Stimulated activated CD4-positive, alpha-beta T cell treated with anti-CD3 and anti-CD28 coated beads, Interleukin-2, amount 100 ng/mL, for 4 hours (primary cell): Measurements from ENCODE around the gene ZSCAN16.

Experiments used
- DNase-seq: peaks from one replicate; pipeline ENCODE4 v3.0.0-alpha.2; 2020; ENCODE audit warnings: low read depth

ZSCAN16 gene

DNA sequence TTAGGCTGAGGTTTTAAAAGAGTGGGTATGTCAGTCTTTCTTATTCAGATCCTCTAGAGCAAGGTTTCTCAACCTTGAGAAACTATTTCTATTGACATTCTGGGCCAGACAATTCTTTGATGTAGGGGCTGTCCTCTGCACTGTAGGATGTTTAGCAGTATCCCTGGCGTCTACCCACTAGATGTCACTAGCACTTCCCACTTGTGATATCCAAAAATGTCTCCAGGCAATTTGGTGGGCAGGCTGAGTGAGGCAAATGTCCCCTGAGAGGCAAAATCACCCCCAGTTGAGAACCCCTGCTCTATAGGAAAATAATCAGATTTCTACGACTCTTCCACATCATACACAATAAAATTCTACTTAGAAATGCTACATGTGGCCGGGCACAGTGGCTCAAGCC lies 9.6 kb downstream of the ZSCAN16 start:
- no peak for DNase-seq

DNA sequence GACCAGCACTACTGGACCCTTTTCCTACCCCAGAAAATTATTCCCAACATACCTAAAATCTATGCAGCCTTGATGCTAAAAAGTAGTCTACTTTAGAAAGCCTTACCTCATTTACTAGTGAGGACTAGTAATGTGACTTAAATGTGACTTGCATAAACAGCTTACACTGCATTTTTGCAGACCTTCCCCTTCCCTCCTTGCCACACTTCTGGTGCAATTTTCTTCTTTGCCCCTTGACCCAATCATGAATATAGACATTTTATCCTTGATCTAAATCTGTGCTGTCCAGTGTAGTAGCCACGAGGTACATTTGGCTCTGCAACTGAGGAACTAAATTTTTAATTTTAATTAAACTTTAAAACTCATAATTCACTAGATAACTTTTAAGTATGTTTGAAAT lies 10.3 kb downstream of the ZSCAN16 start:
- DNase-seq: no peak

DNA sequence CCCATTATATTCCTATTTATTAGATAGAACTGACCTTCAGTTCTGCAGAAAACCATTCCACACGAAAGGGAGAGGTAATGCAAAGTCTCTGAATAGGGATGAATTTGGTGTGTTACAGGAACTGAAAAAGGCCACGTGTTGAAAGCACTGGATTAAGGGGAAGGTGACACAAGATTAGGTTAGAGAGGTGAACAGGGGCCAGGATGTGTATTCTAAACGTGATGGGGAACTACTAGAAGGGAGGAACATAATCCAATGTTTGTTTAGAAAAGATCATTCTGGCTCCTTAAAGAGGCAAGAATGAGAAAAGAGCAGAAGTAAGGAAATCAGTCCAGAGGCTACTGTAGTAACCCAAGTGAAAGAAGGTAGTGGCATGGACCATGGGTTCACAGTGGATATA lies 11.0 kb downstream of the ZSCAN16 start:
- no peak for DNase-seq

DNA sequence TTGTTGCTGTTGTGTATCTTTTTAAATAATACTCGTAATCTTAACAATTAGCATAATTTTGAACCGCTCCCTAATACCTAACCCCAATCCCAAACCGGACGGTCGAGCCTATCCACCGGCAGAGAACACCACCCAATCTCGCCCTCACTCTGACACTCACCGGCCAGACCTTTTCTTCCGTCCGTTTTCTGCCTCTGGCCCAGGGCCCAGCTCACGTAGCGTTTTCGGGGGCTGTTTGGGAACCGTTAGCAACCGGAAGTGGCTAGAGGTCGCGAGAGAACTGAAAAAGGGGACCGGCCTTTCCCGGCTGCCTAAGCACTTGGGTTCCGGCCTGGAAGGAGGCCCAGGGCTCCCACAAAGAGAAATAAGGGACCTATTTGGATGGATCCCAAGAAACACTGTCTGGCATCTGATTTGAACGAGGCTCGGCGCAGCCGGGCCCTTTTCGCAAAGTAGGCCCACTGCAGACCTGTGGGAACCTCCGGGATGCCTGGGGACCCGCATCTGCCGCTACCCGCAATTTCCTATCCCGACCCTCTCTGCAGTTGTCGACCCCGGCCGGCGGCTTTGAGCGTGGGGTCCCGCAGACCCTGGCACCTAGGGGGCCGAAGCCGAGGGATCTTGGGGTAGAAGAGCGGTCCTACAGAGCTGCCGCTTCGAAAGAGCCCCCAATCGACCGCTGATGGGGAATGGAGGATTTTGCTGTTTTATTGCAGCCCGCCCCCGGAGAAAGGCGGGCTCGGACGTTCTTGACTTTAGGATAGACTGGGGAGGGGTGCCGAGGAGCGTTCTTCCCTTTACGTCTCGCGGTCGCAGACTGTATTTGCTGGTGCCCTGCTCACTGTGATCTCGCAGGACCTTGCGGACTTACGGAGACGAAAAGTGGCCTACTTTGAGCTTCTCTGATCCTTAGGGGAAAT lies 12.4 kb downstream of the ZSCAN16 start:
- peak; percentile 60 for DNase-seq

DNA sequence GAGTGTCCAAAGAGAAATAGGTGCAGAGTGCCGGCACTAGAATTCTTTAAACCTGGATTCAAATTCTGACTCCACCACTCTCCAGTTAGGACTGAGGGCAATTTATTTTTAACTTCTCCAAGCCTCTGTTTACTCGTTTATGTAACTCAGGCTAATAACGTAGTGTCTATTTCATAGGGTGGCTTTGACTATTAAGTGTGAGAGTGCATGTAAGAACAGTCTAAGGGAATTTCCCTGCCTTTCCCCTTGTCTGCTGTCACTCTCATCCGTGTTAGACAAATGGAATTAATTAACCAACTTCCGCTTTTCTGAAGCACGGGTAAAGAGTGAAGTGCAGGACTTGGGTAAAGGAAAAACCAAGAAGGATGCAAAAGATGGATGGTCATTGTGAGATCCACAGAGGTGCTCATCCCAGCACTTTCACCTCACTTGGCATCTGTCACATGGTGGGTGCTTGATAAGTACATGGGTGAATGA lies 13.1 kb downstream of the ZSCAN16 start:
- peak; percentile 37 for DNase-seq

DNA sequence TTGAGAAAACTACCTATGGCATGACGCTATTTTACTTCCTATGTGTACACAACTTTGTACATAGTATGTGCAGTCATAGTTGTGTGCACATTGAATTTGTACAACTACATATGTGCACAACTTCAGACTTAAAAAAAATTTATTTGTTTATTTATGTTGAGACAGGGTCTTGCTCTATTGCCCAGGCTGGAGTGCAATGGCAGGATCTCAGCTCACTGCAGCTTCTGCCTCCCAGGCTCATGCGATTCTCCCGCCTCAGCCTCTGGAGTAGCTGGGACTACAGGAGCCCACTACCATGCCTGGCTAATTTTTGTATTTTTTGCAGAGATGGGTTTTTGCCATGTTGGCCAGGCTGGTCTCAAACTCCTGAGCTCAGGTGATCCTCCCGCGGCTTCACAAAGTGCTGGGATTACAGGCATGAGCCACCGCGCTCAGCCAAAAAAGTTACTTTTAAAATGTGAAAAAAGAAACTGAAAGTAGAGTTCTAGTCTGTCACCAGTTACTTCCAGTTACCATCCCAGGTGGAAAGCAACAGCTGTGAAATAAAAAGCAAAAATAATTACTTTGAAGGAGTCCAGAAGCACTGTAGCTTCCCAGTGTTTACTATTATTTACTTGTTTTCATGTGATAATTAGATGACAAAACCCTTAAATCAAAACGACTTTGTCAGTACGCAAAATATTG lies 15.6 kb downstream of the ZSCAN16 start:
- DNase-seq: no peak

DNA sequence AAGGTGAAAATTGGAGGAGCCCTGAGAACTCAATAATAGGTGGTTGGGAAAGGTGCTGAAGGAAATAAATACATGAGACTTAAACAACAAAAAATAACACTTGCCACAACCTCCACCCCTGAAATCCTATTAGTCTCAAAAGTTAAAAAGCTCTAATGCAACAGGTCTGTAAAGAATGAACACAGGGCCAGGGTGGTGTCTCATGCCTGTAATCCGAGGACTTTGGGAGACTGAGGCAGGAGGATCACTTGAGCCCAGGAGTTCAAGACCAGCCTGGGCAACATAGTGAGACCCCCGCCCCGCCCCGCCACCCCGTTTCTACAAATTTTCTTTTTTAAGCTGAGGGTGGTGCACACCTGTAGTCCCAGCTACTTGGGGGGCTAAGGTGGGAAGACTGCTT lies 16.2 kb downstream of the ZSCAN16 start:
- no peak for DNase-seq

DNA sequence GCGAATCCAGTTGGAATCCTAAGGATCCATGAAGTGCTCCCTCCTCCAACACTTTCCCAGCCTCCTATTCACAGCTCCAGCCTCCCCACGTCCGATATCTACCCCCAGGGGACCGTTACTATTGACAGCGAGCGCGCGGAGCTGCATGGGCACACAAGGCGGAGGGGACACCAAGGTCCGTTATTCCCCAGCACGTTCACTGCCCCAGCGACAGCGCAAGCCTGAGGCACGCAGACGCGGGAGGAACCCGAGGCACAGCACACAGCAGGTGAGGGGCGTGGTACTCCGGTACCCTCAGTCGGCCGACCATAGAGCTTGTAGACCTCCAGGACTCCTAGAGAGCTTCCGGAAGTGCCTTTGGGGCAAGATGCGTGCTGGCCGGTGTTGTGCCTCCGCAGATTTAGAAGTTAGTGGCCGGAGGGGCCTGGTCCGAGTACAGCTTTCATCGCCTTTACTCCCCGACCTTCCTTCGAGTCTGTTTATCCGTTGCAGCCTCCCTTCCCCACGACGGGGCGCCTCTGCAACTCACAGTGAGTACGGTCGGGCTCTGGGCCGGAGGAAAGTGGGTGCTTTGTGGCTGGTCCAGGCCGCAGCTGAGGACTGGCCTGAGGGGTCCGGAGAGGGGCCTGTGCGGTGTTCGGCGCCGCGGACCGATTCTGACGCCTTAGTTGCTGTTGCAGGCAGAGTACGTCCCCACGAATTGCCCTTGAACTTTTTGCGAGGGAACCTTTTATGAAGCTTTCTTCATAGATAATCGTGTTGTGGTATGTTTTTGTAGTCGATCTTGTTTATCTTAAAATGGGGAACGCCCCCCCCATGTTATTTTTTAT lies 17.3 kb downstream of the ZSCAN16 start, which contains the start of gene ZKSCAN8:
Gene ZKSCAN8, plus strand, starts transcription at position 384 of the 830 bp plus-strand sequence. CDS start 6,525 bp downstream, outside the sequence.
- peak; percentile 66 for DNase-seq

DNA sequence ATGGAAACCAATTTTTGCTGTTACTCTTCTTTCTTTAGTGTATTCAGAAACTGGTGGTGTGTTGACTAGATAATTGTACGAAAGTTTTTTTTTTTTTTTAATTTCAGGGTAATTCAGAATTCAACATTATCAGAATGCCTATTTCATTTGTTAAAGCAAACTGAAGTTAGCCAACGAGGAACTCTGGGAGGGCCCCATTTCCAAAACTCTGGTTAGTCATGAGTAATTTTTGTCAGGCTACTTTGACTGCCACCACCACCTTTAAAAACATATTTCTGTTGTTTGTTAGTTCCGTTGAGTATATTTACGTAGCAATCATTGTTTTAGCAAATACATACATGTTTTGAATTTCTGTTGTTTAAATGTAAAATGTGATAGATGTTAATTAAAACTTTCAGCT lies 18.0 kb downstream of the ZSCAN16 start:
- no peak for DNase-seq

DNA sequence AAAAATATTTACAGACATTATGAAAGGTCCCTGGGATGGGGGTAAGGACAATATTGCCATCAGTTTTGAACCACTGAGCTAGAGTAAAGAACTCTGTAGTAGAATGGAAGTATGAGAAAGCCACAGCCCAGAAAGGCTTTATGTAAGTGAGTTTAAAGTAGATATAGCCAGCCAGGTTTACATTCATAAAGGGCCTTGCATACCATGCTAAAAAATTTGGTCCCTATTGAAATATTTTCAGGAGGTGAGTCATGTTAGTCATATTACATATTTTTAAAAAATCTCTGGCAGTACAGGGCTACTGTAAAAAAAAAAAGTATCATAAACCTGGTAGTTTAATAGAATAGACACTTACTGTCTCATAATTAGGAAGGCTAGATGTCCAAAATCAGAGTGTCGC lies 20.8 kb downstream of the ZSCAN16 start:
- no peak for DNase-seq

DNA sequence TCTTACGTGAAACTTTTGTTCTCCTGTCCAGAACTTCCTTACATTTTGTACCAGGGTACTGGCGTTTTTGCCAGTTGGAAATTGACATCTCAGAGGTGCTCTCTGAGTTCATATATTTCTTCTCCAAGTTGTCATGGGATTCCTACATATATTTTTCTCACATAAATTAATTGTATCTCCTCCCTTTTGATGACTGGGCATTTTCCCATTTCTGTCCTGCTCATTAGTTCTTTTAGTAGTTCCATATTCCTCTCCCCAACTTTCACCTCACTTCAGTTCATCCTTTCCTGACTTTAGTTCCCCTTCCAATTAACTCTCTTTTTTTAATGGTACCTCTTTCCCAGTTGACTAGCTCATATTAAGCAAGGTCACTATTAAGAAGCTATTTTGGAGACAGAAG lies 28.1 kb downstream of the ZSCAN16 start:
- DNase-seq: no peak

DNA sequence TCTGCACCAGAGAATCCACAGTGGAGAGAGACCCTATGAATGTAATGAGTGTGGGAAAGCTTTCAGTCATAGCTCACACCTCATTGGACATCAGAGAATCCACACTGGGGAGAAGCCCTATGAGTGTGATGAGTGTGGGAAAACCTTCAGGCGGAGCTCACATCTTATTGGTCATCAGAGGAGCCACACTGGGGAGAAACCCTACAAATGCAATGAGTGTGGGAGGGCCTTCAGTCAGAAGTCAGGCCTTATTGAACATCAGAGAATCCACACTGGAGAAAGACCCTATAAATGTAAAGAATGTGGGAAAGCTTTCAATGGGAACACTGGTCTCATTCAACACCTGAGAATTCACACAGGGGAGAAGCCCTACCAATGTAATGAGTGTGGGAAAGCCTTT lies 29.1 kb downstream of the ZSCAN16 start:
- no peak for DNase-seq

DNA sequence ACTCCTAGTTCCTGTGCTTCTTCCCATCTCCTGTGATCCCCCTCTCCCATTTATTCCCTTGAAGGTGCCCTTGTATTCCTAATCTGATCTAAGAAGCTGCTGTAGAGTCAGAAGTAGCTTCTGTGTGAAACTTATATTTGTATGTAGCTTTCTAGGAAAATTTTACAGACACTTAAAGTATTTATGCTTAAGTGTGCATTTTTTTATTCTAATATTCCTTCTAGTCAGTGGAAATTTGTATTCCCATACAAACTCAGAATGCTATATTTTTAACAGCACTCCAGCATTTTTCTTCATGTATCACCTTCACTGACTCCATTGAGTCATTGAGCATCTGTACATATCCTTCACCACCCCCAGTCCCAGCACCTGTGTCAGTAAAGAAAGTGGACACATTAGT lies 29.9 kb downstream of the ZSCAN16 start:
- DNase-seq: no peak

DNA sequence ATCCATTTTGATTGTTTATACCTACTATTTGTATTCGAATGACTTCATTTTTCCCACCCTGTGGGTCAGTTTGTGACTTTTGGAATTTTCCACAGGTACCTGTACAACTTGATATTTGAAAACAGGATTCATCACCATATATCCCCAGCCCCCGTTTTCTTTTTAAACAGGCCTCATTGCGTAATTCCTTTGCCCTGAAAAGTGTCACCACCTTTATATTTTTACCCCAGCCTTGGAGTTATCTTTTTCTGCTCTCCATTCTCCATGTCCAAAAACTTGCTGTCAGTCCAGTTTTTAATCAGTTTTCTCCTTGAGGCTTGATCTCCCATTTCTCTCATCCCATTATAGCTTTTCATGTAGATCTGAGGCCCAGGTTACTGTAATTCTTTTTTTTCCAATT lies 33.9 kb downstream of the ZSCAN16 start:
- DNase-seq: no peak

DNA sequence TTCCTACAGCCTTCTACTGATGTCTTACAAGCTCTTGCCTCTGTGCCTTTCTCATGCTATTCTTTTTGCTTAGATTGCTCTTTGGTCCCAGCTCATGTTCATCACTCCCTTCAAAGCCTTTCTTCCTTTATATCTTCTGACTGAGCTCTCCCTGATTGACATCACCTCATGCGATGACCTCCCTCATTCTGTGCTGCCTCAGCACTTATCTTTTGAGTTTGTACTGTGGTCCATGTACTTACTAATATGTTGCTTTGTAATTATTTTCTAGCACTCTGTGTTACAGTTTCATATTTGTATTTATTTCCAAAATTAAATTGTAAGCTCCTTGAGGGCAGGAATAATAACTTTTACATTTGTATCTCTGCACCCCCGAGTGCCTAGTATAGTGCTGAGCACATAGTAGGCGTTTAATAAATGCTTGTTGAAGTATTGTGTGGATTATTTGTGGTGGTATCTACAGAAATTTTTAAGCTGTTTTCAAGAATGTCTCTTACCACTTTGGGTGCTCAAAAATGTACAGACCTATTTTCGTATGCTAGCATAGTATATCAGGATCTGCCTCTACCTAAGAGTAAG lies 34.7 kb downstream of the ZSCAN16 start:
- DNase-seq: no peak

DNA sequence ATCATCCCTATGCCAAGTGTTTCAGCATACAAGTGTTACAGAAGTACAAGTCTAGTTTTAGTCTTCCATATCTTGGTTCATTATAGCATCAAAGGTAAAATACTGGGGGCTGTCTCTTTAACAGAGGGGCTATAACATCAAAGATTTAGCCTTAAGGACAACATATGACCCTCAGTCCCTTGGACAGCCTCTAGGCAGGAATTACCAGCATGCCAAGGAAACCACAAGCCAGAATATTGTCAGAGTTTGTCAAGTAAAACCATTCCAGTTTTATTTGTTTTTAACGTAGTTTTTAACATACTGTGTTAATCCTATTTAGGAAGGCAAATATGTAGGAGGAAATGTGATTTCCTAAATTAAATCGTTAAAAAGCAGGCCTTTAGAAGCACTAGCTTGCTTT lies 35.8 kb downstream of the ZSCAN16 start:
- DNase-seq: no peak

DNA sequence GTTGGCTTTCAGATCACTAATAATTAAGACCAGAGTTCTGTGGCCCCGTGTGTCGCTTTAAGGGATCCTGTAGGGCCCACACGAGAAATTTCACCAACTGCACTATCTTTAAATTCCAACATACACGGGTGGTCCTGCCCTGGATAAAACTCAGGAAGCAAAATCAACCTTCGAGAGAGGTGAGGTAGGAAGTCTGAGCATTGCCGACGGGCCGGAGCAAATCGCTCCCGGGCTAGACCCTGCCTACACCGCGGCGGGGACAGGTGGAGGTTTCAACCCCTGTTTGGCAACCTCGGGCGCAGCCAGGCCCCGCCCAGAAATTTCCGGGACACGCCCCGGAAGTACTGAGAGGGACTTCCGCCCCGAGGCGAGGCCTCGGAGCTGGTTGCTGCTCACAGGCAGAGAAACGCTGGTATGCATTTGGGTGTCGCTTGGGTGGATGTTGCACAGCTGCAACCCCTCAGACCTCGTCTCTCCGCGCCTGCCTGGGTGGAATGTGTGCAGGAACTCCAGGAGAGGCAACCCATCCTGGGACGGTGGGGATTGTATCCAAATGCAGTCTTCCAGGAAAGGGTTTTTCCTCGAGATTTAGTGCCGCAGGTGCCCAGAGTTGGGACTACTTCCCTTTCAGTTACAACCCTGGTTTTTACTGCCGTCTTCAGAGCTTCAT lies 37.1 kb downstream of the ZSCAN16 start:
- DNase-seq: peak; percentile 80

DNA sequence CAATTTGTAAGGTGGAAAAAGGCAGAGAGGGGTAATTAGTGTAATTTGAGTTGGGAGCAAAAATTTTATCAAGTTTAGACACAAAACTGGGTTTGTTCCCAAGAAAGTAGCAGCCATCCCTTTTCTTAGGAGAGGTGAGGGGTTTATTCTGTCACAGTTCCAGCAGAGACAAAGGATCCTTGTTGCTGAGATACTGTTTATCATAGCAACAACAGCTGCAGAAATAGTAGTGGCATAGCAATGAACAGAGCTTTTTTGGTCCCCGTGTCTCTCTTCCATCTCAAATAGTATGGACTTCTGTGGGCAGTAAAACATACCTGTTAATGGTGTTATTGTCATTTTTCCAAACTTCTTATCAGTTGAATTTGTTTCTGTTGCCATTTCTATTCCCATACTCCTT lies 41.2 kb downstream of the ZSCAN16 start:
- DNase-seq: no peak

DNA sequence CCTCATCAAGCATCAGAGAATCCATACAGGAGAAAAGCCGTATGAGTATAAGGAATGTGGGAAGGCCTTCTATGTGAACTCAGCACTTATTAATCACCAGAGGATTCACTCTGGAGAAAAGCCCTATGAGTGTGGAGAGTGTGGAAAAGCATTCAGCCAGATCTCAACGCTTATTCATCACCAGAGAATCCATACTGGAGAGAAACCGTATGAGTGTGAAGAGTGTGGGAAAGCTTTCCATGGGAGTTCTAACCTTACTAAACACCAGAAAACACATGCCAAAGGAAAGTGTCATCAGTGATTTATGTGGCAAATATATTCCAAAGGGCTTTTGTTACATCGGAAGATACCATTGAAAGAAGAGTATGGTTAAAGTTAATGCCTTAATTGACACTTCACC lies 42.7 kb downstream of the ZSCAN16 start:
- no peak for DNase-seq

DNA sequence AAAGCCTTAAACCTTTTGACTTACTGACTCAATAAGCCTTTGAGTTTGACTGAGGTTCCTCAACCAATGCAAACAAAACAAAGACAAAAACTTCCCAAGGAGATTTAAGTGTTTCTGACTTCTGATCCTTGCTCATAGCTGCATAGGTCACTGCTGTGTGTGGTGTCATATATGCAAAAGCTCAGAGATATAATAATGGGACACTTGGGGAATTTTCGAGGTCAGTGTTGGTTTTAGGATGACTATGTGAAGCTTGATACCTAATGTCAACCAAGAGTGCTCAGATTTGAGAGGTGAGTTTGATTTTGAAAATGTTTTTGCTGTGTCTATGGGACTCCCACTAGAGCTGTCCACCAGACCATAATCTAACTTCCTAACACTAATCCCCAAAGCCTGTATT lies 43.5 kb downstream of the ZSCAN16 start:
- DNase-seq: no peak

DNA sequence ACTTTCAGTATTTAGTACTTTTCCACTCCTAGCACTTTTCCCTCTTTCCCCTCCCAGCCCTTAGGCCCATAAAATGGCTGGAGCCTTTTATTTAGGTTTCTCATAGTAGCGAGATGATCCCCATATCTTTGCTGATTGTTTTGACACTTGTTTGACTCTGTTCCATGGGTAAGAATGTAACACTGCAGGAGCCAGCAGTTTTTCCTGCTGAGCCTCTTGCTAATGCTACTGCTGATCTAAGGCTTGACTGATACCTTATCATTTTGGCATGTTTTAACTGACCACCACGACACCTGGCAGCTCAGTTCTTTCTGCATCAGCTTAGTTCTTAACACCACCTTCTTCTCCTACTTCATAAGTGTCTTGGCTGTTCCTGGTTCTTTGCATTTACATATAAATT lies 46.9 kb downstream of the ZSCAN16 start:
- DNase-seq: no peak
